ACC112 (cell line): Measurements from ENCODE around the gene NCAPH2.
"Not testable (repeated sequence)": the region's sequence is repeated elsewhere in the genome, so short reads cannot be mapped to it uniquely, and the experiment has no call there.

Experiments used
- H2AFZ ChIP-seq: fragments of 200-600 bp; sonication (generic); one replicate; pipeline ENCODE4 v1.6.0; 2017; ENCODE audit warnings: antibody characterized with exemption, low read length; ENCODE audit not compliant: unreplicated experiment
- H3K27ac ChIP-seq: fragments of 200-600 bp; sonication (generic); 2 replicates; pipeline ENCODE4 v1.5.1; 2014; ENCODE audit warnings: low read depth, mild to moderate bottlenecking, antibody characterized with exemption, low read length, moderate library complexity
- H3K27me3 ChIP-seq: fragments of 200-600 bp; sonication (generic); 2 replicates; pipeline ENCODE4 v1.6.1; 2014; ENCODE audit warnings: mild to moderate bottlenecking, antibody characterized with exemption, low read length, moderate library complexity, mixed read lengths; ENCODE audit not compliant: insufficient read depth
- H3K36me3 ChIP-seq: fragments of 200-600 bp; sonication (generic); 2 replicates; pipeline ENCODE4 v1.6.1; 2016; ENCODE audit warnings: mild to moderate bottlenecking, antibody characterized with exemption, low read length, moderate library complexity, mixed read lengths; ENCODE audit not compliant: insufficient read depth
- H3K4me1 ChIP-seq: fragments of 200-600 bp; sonication (generic); one replicate; pipeline ENCODE4 v1.6.1; 2016; ENCODE audit warnings: low read length, mixed read lengths; ENCODE audit not compliant: insufficient read depth, unreplicated experiment, control insufficient read depth
- H3K4me3 ChIP-seq: fragments of 200-600 bp; sonication (generic); 2 replicates; pipeline ENCODE4 v1.5.1; 2014; ENCODE audit warnings: mild to moderate bottlenecking, low read depth, low read length
- H3K79me2 ChIP-seq: fragments of 200-600 bp; sonication (generic); one replicate; pipeline ENCODE4 v1.6.0; 2016; ENCODE audit warnings: low read length; ENCODE audit not compliant: control insufficient read depth, unreplicated experiment, insufficient read depth

Gene NCAPH2

GRCh38 chr22:50528682-50529415 lies 20.8 kb downstream of the NCAPH2 start:
- H3K36me3 ChIP-seq, result no peaks in the 10 kb centered on the region
- H3K79me2 ChIP-seq, result peaks cover 18% of the 10 kb centered on the region
- H2AFZ ChIP-seq, result no peak overlapping the region
- peak overlapping the region; percentile 91 for H3K4me3 ChIP-seq
- H3K27me3 ChIP-seq, result no peaks in the 10 kb centered on the region
- H3K4me1 ChIP-seq, result peaks cover 20% of the 10 kb centered on the region
- H3K27ac ChIP-seq, result peak overlapping the region; percentile 97

DNA sequence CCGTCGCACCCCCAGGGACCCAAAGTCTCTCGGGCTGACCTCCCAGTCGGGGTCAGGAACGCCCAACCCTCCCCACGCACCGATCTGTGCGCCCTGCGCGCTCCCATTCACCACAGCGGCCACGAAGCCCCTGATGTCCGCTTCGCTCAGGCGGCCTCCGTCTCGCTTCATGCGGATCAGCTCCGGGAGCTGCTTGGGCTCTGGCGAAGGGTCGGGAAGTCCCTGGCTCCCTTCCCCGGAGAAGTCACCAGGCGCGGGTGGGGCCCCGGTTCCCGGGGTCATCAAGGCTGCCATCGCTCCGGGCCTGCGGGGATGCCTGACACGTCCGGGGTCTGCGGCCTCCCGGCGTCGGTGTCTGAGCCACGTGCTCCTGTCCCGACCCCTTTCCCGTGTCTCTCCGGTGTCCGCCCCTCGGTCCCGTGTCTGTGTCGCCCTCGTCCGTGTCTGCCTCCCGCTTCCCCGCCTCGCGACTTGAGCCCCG lies 21.4 kb downstream of the NCAPH2 start:
- no peaks in the 10 kb centered on the region for H3K36me3 ChIP-seq
- H3K79me2 ChIP-seq, result peaks cover 18% of the 10 kb centered on the region
- peak overlapping the region; percentile 91 for H3K4me3 ChIP-seq
- no peaks in the 10 kb centered on the region for H3K27me3 ChIP-seq
- H3K27ac ChIP-seq, result peak overlapping the region; percentile 97
- no peak overlapping the region for H2AFZ ChIP-seq
- peaks cover 14% of the 10 kb centered on the region for H3K4me1 ChIP-seq

- Histone ChIP-seq H3K27me3 (no peaks in the 10 kb centered on the region), H3K4me1 (peaks cover 13% of the 10 kb centered on the region), H3K79me2 (peaks cover 15% of the 10 kb centered on the region), H3K4me3 (peak within 1 kb of the TSS; percentile 91), H2AFZ (no peak within 1 kb of the TSS), H3K36me3 (no peaks in the 10 kb centered on the region), H3K27ac (peak within 1 kb of the TSS; percentile 97)
Observed at GRCh38 chr22:50529897-50530579, 22.0 kb downstream of the NCAPH2 start, which contains the start of gene TYMP. Gene TYMP (minus strand): TSS chr22:50530012. CDS start chr22:50529709, 303 bp downstream.

- peak overlapping the region; percentile 97 for H3K27ac ChIP-seq
- H3K4me1 ChIP-seq, result peaks cover 13% of the 10 kb centered on the region
- H2AFZ ChIP-seq, result no peak overlapping the region
- no peaks in the 10 kb centered on the region for H3K27me3 ChIP-seq
- peaks cover 15% of the 10 kb centered on the region for H3K79me2 ChIP-seq
- H3K36me3 ChIP-seq, result no peaks in the 10 kb centered on the region
- H3K4me3 ChIP-seq, result peak overlapping the region; percentile 91
Observed at GRCh38 chr22:50530580-50530876, 22.5 kb downstream of the NCAPH2 start.

DNA sequence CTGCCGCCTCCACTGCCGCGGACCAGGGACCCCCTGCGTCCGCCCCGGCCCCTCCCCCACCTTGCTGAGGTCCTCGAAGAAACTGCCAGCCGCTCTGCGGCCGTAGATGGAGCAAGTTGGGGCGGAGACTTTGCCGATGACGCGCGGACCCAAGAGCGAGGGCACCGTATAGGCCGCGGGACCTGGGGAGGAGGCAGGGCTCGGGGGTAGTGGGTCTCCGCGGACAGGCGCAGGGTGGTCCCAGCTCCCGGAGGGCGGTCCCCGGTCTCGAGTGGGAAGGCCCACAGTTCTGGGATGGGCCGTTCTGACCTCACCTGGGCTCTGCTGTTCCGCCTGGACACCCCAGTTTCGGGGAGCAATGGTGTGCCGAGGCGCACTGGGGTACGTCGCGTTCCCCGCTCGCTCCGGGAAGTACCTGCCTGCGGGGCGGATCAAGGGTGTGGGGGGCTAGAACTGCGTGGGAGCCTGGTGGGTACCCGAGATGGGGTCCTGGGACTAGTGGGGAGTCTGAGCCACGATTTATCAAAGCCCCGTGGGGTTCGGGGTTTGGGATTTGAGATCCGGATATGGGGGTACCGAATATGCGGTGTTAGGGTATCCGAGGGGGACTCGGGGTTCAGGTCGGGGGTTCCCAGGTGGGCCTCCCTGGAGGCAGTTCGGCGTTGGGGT lies 23.0 kb downstream of the NCAPH2 start:
- H3K27ac ChIP-seq, result peak overlapping the region; percentile 97
- H2AFZ ChIP-seq, result no peak overlapping the region
- peaks cover 13% of the 10 kb centered on the region for H3K4me1 ChIP-seq
- peak overlapping the region; percentile 91 for H3K4me3 ChIP-seq
- no peaks in the 10 kb centered on the region for H3K36me3 ChIP-seq
- H3K79me2 ChIP-seq, result peaks cover 15% of the 10 kb centered on the region
- H3K27me3 ChIP-seq, result no peaks in the 10 kb centered on the region

- H2AFZ ChIP-seq, result no peak overlapping the region
- H3K36me3 ChIP-seq, result no peaks in the 10 kb centered on the region
- no peaks in the 10 kb centered on the region for H3K27me3 ChIP-seq
- H3K79me2 ChIP-seq, result peaks cover 15% of the 10 kb centered on the region
- peak overlapping the region; percentile 97 for H3K27ac ChIP-seq
- peaks cover 13% of the 10 kb centered on the region for H3K4me1 ChIP-seq
- H3K4me3 ChIP-seq, result peak overlapping the region; percentile 91
Observed at GRCh38 chr22:50531546-50531961, 23.5 kb downstream of the NCAPH2 start.

DNA sequence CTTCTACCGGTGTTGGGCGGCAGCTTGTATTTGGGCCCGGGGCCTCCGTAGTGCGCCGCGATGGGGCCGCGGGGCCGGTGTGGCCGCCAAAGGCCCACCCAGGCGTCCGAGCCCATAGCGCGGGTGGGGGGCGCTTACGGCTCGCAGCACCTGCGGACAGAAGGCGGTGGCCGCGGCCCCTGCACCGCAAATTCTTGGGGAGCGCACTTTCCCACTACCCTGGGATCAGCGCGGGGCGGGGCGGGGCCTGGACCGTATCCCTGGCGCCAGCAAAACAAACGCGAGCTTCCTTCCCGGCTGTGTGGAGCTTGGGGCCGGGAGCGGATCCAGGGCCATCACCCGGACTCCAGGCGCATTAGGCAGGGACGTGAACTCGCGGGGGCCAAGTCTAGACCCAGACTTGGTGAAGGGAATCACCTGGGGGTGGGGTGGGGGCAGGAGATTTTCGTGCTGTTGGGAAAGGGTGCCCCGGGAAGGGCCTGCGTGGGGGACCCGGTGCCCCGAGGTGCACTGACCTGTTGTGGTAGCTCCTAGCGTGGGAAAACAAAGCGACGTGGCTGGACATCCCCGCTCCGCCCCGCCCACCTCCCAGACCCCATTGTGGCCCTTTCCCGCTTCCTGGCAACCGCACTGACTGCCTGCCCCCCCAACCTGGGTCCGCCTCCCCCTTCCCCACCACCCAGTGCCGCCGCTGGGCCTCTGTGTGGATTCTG lies 24.1 kb downstream of the NCAPH2 start:
- no peaks in the 10 kb centered on the region for H3K36me3 ChIP-seq
- no peaks in the 10 kb centered on the region for H3K27me3 ChIP-seq
- H3K79me2 ChIP-seq, result peaks cover 15% of the 10 kb centered on the region
- H3K27ac ChIP-seq, result peak overlapping the region; percentile 97
- H3K4me1 ChIP-seq, result peaks cover 13% of the 10 kb centered on the region
- H3K4me3 ChIP-seq, result peak overlapping the region; percentile 91
- H2AFZ ChIP-seq, result no peak overlapping the region

DNA sequence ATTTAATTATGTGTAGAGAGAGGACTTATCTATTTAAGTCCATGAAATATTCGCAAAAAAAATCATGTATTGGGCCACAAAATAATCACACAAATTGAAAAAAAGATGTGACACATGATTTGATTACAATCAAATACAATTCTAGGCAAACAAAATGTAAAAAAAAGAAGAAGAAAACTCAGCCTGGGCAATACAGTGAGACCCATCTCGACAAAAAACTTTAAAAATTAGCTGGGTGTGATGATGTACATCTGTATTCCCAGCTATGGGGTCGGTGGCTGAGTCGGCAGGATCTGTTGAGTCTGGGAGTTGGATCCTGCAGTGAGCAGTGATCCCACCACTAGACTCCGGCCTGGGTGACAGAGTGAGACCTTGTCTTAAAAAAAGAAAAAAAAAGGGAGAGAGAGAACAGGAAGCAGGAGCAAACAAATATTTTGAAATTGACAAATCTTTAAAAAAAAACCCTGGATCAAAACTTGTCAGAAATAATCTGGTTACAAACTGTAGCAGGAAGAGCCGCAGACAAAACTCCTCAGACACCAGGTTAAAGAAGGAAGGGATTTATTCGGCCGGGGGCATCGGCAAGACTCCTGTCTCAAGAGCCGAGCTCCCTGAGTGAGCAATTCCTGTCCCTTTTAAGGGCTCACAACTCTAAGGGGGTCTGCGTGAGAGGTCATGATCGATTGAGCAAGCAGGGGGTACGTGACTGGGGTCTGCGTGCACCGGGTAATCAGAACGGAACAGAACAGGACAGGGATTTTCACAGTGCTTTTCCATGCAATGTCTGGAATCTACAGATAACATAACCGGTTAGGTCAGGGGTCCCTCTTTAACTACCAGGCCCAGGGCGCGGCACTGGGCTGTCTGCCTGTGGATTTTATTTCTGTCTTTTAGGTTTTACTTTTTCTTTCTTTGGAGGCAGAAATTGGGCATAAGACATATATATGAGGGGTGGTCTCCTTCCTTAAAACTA lies 25.1 kb downstream of the NCAPH2 start:
- peaks cover 11% of the 10 kb centered on the region for H3K4me1 ChIP-seq
- no peaks in the 10 kb centered on the region for H3K36me3 ChIP-seq
- H3K4me3 ChIP-seq, result peak overlapping the region; percentile 91
- no peaks in the 10 kb centered on the region for H3K27me3 ChIP-seq
- peaks cover 15% of the 10 kb centered on the region for H3K79me2 ChIP-seq
- H2AFZ ChIP-seq, result no peak overlapping the region
- H3K27ac ChIP-seq, result peak overlapping the region; percentile 97

GRCh38 chr22:50533856-50534711 lies 26.1 kb downstream of the NCAPH2 start:
- not testable (repeated sequence) for H3K36me3 ChIP-seq, H3K4me3 ChIP-seq, H3K27me3 ChIP-seq, H2AFZ ChIP-seq, H3K27ac ChIP-seq
- Histone ChIP-seq H3K4me1 (peaks cover 10% of the 10 kb centered on the region), H3K79me2 (peaks cover 11% of the 10 kb centered on the region)
